Measurements from ENCODE around the gene KRT24.

DNA sequence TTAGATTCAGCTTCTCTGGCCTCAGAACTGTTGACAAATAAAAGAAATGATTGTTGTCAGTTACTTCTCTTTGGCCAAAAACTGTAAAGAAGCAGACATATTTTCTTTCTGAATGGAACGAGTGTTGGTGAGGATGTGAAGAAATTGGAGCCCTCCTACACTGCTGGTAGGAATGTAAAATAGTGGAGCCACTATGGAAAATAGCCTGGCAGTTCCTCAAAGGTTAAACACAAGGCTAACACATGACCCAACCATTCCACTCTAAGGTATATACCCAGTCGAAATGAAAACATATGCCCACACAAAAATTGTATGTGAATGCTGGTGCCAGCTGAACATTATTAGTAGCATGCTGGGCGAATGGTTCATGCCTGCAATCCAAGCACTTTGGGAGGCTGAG lies 14.2 kb upstream of the KRT24 start:
- TF ChIP-seq, protein P1, sequence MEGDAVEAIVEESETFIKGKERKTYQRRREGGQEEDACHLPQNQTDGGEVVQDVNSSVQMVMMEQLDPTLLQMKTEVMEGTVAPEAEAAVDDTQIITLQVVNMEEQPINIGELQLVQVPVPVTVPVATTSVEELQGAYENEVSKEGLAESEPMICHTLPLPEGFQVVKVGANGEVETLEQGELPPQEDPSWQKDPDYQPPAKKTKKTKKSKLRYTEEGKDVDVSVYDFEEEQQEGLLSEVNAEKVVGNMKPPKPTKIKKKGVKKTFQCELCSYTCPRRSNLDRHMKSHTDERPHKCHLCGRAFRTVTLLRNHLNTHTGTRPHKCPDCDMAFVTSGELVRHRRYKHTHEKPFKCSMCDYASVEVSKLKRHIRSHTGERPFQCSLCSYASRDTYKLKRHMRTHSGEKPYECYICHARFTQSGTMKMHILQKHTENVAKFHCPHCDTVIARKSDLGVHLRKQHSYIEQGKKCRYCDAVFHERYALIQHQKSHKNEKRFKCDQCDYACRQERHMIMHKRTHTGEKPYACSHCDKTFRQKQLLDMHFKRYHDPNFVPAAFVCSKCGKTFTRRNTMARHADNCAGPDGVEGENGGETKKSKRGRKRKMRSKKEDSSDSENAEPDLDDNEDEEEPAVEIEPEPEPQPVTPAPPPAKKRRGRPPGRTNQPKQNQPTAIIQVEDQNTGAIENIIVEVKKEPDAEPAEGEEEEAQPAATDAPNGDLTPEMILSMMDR (IDR thresholded peaks at IDR 0.05): no peak
- no peak for TF ChIP-seq POLR2AphosphoS5 (IDR thresholded peaks at IDR 0.05)
- TF ChIP-seq POLR2A (IDR thresholded peaks at IDR 0.05): no peak
- TF ChIP-seq EP300 (IDR thresholded peaks at IDR 0.05): no peak

Data from suprapubic skin (tissue), 4 donors.